Measurements from ENCODE around the gene PPFIA3. TPM values are rescaled to one million over a fixed set of nuclear protein-coding genes. Genes with fewer than 3 reads are reported as not detected.

The PPFIA3 gene
- total and polyA plus RNA-seq, 2 donors (not counting 1 experiment from before 2014, with no cell fraction given) = 2.1 to 3.4 TPM

DNA sequence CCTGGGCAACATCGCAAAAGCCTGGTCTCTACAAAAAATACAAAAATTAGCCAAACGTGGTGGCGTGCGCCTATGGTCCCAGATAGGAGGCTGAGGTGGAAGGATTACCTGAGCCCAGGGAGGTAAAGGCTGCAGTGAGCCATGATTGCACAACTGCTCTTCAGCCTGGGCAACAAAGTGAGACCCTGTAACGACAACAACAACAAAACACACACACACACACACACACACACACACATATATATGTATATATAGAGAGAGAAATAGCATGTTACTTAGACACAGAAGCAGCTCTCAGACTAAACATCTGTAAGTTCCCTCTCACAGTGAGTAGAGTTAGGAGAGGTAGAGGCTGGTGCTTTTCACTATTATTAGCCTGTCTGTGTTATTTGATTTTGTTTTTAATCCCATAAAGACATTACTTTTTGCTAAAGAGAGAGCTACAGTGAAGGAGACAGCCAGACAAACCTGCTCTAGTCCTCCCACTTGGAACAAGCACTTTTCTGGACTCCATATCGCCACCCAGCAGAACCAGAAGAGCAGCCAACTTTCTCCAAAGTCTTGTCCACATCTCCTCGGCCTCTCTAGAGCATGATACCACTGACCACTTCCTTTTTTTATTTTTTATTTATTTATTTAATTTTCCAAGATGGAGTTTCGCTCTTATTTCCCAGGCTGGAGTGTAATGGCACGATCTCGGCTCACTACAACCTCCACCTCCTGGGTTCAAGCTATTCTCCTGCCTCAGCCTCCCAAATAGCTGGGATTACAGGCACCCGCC lies 7.9 kb upstream of the PPFIA3 start:
- no peaks in the 10 kb centered on the region for H3K9me3 ChIP-seq (ENCODE audit: control extremely low read depth in 1 of 3, control insufficient read depth in 2 of 3, insufficient read depth in 1 of 3, low read length in 2 of 3)
- ATAC-seq (ENCODE audit: low read depth) (no peak), DNase-seq (no peak)
- TF ChIP-seq EZH2 (IDR thresholded peaks at IDR 0.05; ENCODE audit: borderline replicate concordance, insufficient read depth, low read depth, low read length, poor library complexity, severe bottlenecking) = no peak
- TF ChIP-seq, protein P1, sequence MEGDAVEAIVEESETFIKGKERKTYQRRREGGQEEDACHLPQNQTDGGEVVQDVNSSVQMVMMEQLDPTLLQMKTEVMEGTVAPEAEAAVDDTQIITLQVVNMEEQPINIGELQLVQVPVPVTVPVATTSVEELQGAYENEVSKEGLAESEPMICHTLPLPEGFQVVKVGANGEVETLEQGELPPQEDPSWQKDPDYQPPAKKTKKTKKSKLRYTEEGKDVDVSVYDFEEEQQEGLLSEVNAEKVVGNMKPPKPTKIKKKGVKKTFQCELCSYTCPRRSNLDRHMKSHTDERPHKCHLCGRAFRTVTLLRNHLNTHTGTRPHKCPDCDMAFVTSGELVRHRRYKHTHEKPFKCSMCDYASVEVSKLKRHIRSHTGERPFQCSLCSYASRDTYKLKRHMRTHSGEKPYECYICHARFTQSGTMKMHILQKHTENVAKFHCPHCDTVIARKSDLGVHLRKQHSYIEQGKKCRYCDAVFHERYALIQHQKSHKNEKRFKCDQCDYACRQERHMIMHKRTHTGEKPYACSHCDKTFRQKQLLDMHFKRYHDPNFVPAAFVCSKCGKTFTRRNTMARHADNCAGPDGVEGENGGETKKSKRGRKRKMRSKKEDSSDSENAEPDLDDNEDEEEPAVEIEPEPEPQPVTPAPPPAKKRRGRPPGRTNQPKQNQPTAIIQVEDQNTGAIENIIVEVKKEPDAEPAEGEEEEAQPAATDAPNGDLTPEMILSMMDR (IDR thresholded peaks at IDR 0.05) = no peak
- peaks cover 19% of the 10 kb centered on the region for H4K20me1 ChIP-seq (ENCODE audit: control insufficient read depth, insufficient read depth, low read length, poor library complexity, severe bottlenecking)
- POLR2A ChIA-PET = no interaction called here
- peaks cover 0 to 25% of the 10 kb centered on the region in 2 experiments for H3K36me3 ChIP-seq (replicated peaks in 1 of 2; ENCODE audit: control extremely low read depth in 1 of 2, control insufficient read depth in 1 of 2, extremely low read depth in 1 of 2, insufficient read depth in 2 of 2, low read length in 1 of 2)
- no peaks in the 10 kb centered on the region for H3K9me3 Mint-ChIP-seq (ENCODE audit: insufficient read depth)
- H3K27ac ChIP-seq (ENCODE audit: low read length in 2 of 2) = no peak overlapping the region
- H2AFZ ChIP-seq (ENCODE audit: insufficient read depth, low read depth, low read length, poor library complexity, severe bottlenecking) = no peak overlapping the region
- H3K4me2 ChIP-seq (replicated peaks; ENCODE audit: low read depth, low read length, poor library complexity, severe bottlenecking) = no peak overlapping the region
- peaks cover 22% of the 10 kb centered on the region for H3K4me1 Mint-ChIP-seq
- no CpG with 5 or more reads among the region's 11 CpGs for WGBS (ENCODE audit: insufficient coverage)
- CTCF ChIA-PET = interaction anchor here (0.9 to 2.0 kb wide), 4 partner anchors 11 to 37 kb away, joined by 3 to 8 read pairs (median 5); no protein-coding TSS in a partner anchor
- H3K9ac ChIP-seq (ENCODE audit: low read length) = no peak overlapping the region
- H3K79me2 ChIP-seq (ENCODE audit: control insufficient read depth, insufficient read depth, low read length) = no peaks in the 10 kb centered on the region
- intact Hi-C loops (cut with micrococcal nuclease) = loop anchor here (5.0 to 10.0 kb wide), 4 partner anchors 36 to 563 kb away; partner anchors contain the start of genes DBP, GYS1, PRMT1 and RUVBL2
- peaks cover 5 to 17% of the 10 kb centered on the region in 2 donors for H3K4me1 ChIP-seq (ENCODE audit: control insufficient read depth in 2 of 2, insufficient read depth in 2 of 2, low read length in 2 of 2)
- no peaks in the 10 kb centered on the region for H3K27me3 ChIP-seq (replicated peaks in 1 of 4; ENCODE audit: control extremely low read depth in 1 of 4, control insufficient read depth in 3 of 4, insufficient read depth in 4 of 4, low read length in 3 of 4)
- H3K27ac Mint-ChIP-seq = no peak overlapping the region
- no peak overlapping the region for H3K4me3 Mint-ChIP-seq
- no peak overlapping the region for H3K4me3 ChIP-seq (ENCODE audit: control extremely low read depth in 1 of 5, extremely low read depth in 1 of 5, insufficient read depth in 1 of 5, low read depth in 2 of 5, low read length in 4 of 5)
- H3K27me3 Mint-ChIP-seq = no peaks in the 10 kb centered on the region
